IMR-90 (cell line): ENCODE measurements around the gene CHAC1. TPM values are rescaled to one million over a fixed set of nuclear protein-coding genes. Genes with fewer than 3 reads are reported as not detected.

Source experiments
- ATAC-seq: fragments of 200-7000 bp; cut with Tn5 transposase; 2 replicates; pipeline ENCODE4 v1.9.1; 2020; ENCODE audit warnings: low read depth, mild to moderate bottlenecking, moderate library complexity
- BruUV-seq: library from RNA; stranded (reverse); fragments of 400-500 nt; replicated peaks from 2 replicates; lab custom pipeline; 2021; lab: Mats Ljungman, UMichigan
- CTCF ChIA-PET: fragments of 300-600 bp; formaldehyde crosslinking; extraction: SDS; loops from one replicate; lab custom pipeline; 2021; ENCODE audit warnings: antibody characterized with exemption; lab: Yijun Ruan, JAX
- POLR2A ChIA-PET: fragments of 300-600 bp; sonication (Branson Sonifier 250); formaldehyde crosslinking; loops from one replicate; lab custom pipeline; 2022; ENCODE audit warnings: antibody characterized with exemption; ENCODE audit not compliant: unreplicated experiment; lab: Charles Lee
- DNase-seq: peaks from one replicate; pipeline ENCODE4 v3.0.0; 2013
- H2AFZ ChIP-seq: replicated peaks from 2 replicates; pipeline ENCODE3; 2013; ENCODE audit warnings: low read length, mild to moderate bottlenecking; ENCODE audit not compliant: poor library complexity
- H2AK5ac ChIP-seq: 2 replicates; pipeline ENCODE4 v1.6.1; 2013; ENCODE audit warnings: low read depth, low read length, inconsistent platforms
- H2AK9ac ChIP-seq: replicated peaks from 2 replicates; pipeline ENCODE3; 2013; ENCODE audit warnings: mild to moderate bottlenecking, low read depth, low read length, moderate library complexity; ENCODE audit not compliant: poor library complexity
- H2BK120ac ChIP-seq: 2 replicates; pipeline ENCODE4 v1.6.1; 2013; ENCODE audit warnings: low read depth, low read length, inconsistent platforms
- H2BK15ac ChIP-seq: 3 replicates; pipeline ENCODE4 v1.6.1; 2013; ENCODE audit warnings: low read depth, low read length, inconsistent platforms
- H2BK20ac ChIP-seq: 2 replicates; pipeline ENCODE4 v1.6.1; 2013; ENCODE audit warnings: low read depth, mild to moderate bottlenecking, inconsistent platforms, low read length, moderate library complexity
- H2BK5ac ChIP-seq: 2 replicates; pipeline ENCODE4 v1.6.1; 2013; ENCODE audit warnings: mild to moderate bottlenecking, low read depth, low read length, inconsistent platforms; ENCODE audit not compliant: poor library complexity, severe bottlenecking
- H3K14ac ChIP-seq: replicated peaks from 2 replicates; pipeline ENCODE4 v1.6.1; 2013; ENCODE audit warnings: low read depth, low read length, inconsistent platforms
- H3K18ac ChIP-seq: 2 replicates; pipeline ENCODE4 v1.6.1; 2013; ENCODE audit warnings: low read depth, low read length, control low read depth
- H3K23ac ChIP-seq: 2 replicates; pipeline ENCODE4 v1.6.1; 2013; ENCODE audit warnings: low read depth, low read length, inconsistent platforms
- H3K27ac ChIP-seq: 2 replicates; pipeline ENCODE4 v1.5.1; 2013; ENCODE audit warnings: mild to moderate bottlenecking, control low read depth, low read length; ENCODE audit not compliant: insufficient read depth
- H3K27me3 ChIP-seq: 2 replicates; pipeline ENCODE4 v1.6.1; 2013; ENCODE audit warnings: low read length; ENCODE audit not compliant: control insufficient read depth, insufficient read depth
- H3K36me3 ChIP-seq: 2 replicates; pipeline ENCODE4 v1.6.1; 2013; ENCODE audit warnings: low read length, mixed read lengths; ENCODE audit not compliant: control insufficient read depth, insufficient read depth
- H3K4ac ChIP-seq: 2 replicates; pipeline ENCODE4 v1.6.1; 2013; ENCODE audit warnings: low read depth, low read length, inconsistent platforms
- H3K4me1 ChIP-seq: 2 replicates; pipeline ENCODE4 v1.6.1; 2013; ENCODE audit warnings: low read length, mixed read lengths; ENCODE audit not compliant: control insufficient read depth, insufficient read depth
- H3K4me2 ChIP-seq: 2 replicates; pipeline ENCODE4 v1.6.1; 2013; ENCODE audit warnings: low read depth, mild to moderate bottlenecking, control low read depth, low read length, moderate library complexity
- H3K4me3 ChIP-seq: 2 replicates; pipeline ENCODE4 v1.5.1; 2013; ENCODE audit warnings: low read depth, mild to moderate bottlenecking, control low read depth, low read length, moderate library complexity; ENCODE audit not compliant: insufficient read depth
- H3K56ac ChIP-seq: 2 replicates; pipeline ENCODE4 v1.6.1; 2013; ENCODE audit warnings: low read length, inconsistent platforms; ENCODE audit not compliant: insufficient read depth; ENCODE audit errors: extremely low read depth
- H3K79me1 ChIP-seq, 2 experiments: 2 replicates each; pipeline ENCODE4 v1.6.1; 2013; ENCODE audit warnings: low read length in 2 of 2, inconsistent platforms in 1 of 2, low read depth in 1 of 2
- H3K9ac ChIP-seq: 2 replicates; pipeline ENCODE4 v1.6.1; 2013; ENCODE audit warnings: low read depth, low read length, control low read depth
- H3K9me1 ChIP-seq: 2 replicates; pipeline ENCODE4 v1.6.1; 2013; ENCODE audit warnings: low read length, inconsistent platforms; ENCODE audit not compliant: insufficient read depth
- H3K9me3 ChIP-seq: 2 replicates; pipeline ENCODE4 v1.6.1; 2013; ENCODE audit warnings: low read length; ENCODE audit not compliant: control insufficient read depth, insufficient read depth
- H4K20me1 ChIP-seq: 2 replicates; pipeline ENCODE4 v1.6.1; 2013; ENCODE audit warnings: low read length, inconsistent platforms; ENCODE audit not compliant: insufficient read depth
- H4K5ac ChIP-seq: 2 replicates; pipeline ENCODE4 v1.6.1; 2013; ENCODE audit warnings: mild to moderate bottlenecking, low read depth, low read length, control low read depth
- H4K8ac ChIP-seq, 2 experiments: 2 replicates each; pipeline ENCODE4 v1.6.1; 2013; ENCODE audit warnings: low read depth in 2 of 2, low read length in 2 of 2, control low read depth in 1 of 2, inconsistent platforms in 1 of 2
- H4K91ac ChIP-seq: 2 replicates; pipeline ENCODE4 v1.6.1; 2013; ENCODE audit warnings: low read depth, low read length, inconsistent platforms; ENCODE audit not compliant: insufficient read depth
- MAFK ChIP-seq: IDR thresholded peaks from 2 replicates; pipeline ENCODE4 v1.6.1; 2012; ENCODE audit warnings: low read depth, low read length, improper control_type of control experiment
- POLR2A ChIP-seq: IDR thresholded peaks from 2 replicates; pipeline ENCODE4 v1.6.1; 2012; ENCODE audit warnings: mild to moderate bottlenecking, low read depth, low read length
- RCOR1 ChIP-seq: IDR thresholded peaks from 2 replicates; pipeline ENCODE4 v1.6.1; 2012; ENCODE audit warnings: mild to moderate bottlenecking, low read length, improper control_type of control experiment; ENCODE audit not compliant: insufficient replicate concordance
- WGBS, 2 experiments: methylation state at CpG; one replicate each; pipeline versions ENCODE4 v1.1.5 to v1.1.7; 2013; ENCODE audit warnings: missing lambda C conversion rate in 2 of 2; ENCODE audit not compliant: insufficient read length in 1 of 2; ENCODE audit errors: extremely low coverage in 2 of 2; 5-methylcytosine and 5-hydroxymethylcytosine counted together
- dilution Hi-C: fragments of 300-500 bp; cut with HindIII; formaldehyde crosslinking; loops from one replicate; pipeline ENCODE4 v1.14.3; 2018; ENCODE audit warnings: low sequenced_read_pairs; ENCODE audit not compliant: unreplicated experiment
- in situ Hi-C: fragments of 300-500 bp; cut with MboI; formaldehyde crosslinking; loops from 3 replicates; pipeline ENCODE4 v1.14.3; 2019; ENCODE audit warnings: low sequenced_read_pairs, inconsistent platforms, mixed read lengths
- intact Hi-C: fragments of 100-400 bp; cut with micrococcal nuclease; formaldehyde crosslinking; loops from 2 replicates; pipeline ENCODE4 v1.10.0; 2022
- polyA plus RNA-seq, 3 experiments: library from polyadenylated mRNA; depleted of rRNA; stranded (reverse); fragments of >200 nt; gene quantifications; 2 replicates each; pipeline ENCODE4 v1.2.3, GENCODE V29; 2012; ENCODE audit warnings: low replicate concordance in 1 of 3
- total RNA-seq: library from RNA; depleted of rRNA; stranded (reverse); fragments of >200 nt; gene quantifications from 2 replicates; pipeline ENCODE4 v1.2.3, GENCODE V29; 2012

CHAC1 gene
- total and polyA plus RNA-seq, 2 of the 4 experiments (the other 2 are of a cell fraction): 51.3 to 77.8 TPM

DNA sequence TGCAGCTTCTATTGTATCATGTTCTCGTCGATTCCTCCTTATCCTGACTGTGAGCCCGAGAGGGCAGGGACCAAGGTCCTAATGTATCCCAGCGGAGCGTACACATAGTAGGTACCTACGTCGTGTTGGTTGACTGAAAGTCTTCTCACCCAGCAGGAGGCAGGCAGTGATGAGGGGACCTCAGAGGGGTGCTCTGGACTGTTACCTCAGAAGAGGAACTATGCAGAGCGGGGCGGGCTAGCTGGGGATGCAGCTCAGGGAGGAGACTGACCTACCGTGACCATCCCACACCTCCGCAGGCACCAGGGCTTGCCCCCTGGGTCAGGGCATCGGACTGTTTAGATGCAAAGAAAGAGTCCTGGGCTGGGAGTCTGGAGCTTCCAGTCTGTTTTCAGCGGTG lies 11.4 kb downstream of the CHAC1 start:
- H3K4me1 ChIP-seq: peaks cover 10% of the 10 kb centered on the region
- intact Hi-C loops (no loop called here), in situ Hi-C loops (no loop called here), dilution Hi-C loops (no loop called here)
- H3K23ac ChIP-seq: no peak overlapping the region
- no peaks in the 10 kb centered on the region for H4K20me1 ChIP-seq
- DNase-seq (no peak), ATAC-seq (no peak)
- H3K9me1 ChIP-seq: peaks cover 4% of the 10 kb centered on the region
- no TSS peak for BruUV-seq
- no peak overlapping the region for H2BK120ac ChIP-seq
- H3K79me1 ChIP-seq: no peaks in the 10 kb centered on the region
- no peak overlapping the region for H4K91ac ChIP-seq
- 93% methylated on average over 5 of the region's 13 CpGs; no CpG with 5 or more reads in 1 of the 2 experiments for WGBS, 2 experiments
- CTCF ChIA-PET: interaction anchor here (1.3 kb wide), 1 partner anchor 12 kb away, joined by 4 read pairs; no protein-coding TSS in a partner anchor
- H2BK20ac ChIP-seq: 0 out of 2 replicates have a peak overlapping the region, but pooled peaks have one; percentile 3
- H4K5ac ChIP-seq: no peak overlapping the region
- H3K56ac ChIP-seq: no peak overlapping the region
- no peak overlapping the region for H2BK15ac ChIP-seq
- no peak overlapping the region for H3K4me2 ChIP-seq
- no peaks in the 10 kb centered on the region for H3K36me3 ChIP-seq
- H3K9me3 ChIP-seq: no peaks in the 10 kb centered on the region
- TF ChIP-seq RCOR1: no peak
- no peak for TF ChIP-seq MAFK
- TF ChIP-seq POLR2A: no peak
- H2AK9ac ChIP-seq: no peak overlapping the region
- no peak overlapping the region for H3K27ac ChIP-seq
- no peak overlapping the region for H2AK5ac ChIP-seq
- no peak overlapping the region for H3K9ac ChIP-seq
- H3K18ac ChIP-seq: no peak overlapping the region
- H3K4me3 ChIP-seq: no peak overlapping the region
- H3K27me3 ChIP-seq: no peaks in the 10 kb centered on the region
- no peak overlapping the region for H2AFZ ChIP-seq
- no peak overlapping the region for H4K8ac ChIP-seq
- H3K4ac ChIP-seq: peak overlapping the region; percentile 35; the same call in 1 of the 2 replicates
- H2BK5ac ChIP-seq: no peak overlapping the region
- H3K14ac ChIP-seq: no peak overlapping the region
- POLR2A ChIA-PET: no interaction called here
